ENCODE measurements around the gene PILRA.
"Not testable (repeated sequence)": the region's sequence is repeated elsewhere in the genome, so short reads cannot be mapped to it uniquely, and the experiment has no call there.

PILRA gene

GRCh38 chr7:100358027-100358856 lies 15.0 kb upstream of the PILRA start, which contains the start of gene PILRB:
PILRB (plus strand) TSS chr7:100358117; CDS start chr7:100358303, 186 bp downstream.
- no peak for DNase-seq (ENCODE audit: low read depth)

DNA sequence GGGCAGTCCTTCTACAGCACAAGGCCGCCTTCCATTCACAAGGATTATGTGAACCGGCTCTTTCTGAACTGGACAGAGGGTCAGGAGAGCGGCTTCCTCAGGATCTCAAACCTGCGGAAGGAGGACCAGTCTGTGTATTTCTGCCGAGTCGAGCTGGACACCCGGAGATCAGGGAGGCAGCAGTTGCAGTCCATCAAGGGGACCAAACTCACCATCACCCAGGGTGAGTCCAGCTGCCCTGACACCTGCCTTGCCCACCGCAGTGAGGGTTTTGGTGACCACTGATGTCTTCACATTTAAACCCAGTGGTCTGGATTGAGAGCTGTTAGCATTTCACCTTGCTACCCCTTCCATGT lies 14.5 kb upstream of the PILRA start:
- DNase-seq (ENCODE audit: low read depth), result no peak

GRCh38 chr7:100360135-100360854 lies 13.0 kb upstream of the PILRA start:
- no peak for DNase-seq (ENCODE audit: low read depth)

- DNase-seq (ENCODE audit: low read depth), result no peak
Measured at GRCh38 chr7:100363098-100363497, 10.2 kb upstream of the PILRA start.

DNA sequence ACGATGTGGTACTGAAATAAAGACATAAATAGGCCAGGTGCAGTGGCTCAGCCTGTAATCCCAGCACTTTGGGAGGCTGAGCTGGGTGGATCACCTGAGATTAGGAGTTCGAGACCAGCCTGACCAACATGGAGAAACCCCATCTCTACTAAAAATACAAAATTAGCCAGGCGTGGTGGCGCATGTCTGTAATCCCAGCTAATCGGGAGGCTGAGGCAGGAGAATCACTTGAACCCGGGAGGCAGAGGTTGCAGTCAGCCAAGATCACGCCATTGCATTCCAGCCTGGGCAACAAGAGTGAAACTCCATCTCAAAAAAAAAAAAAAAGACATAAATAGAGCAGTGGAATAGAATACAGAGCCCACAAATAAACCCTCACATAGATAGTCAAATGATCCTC lies 9.5 kb upstream of the PILRA start:
- not testable (repeated sequence) for DNase-seq (ENCODE audit: low read depth)

GRCh38 chr7:100364480-100364879 lies 8.8 kb upstream of the PILRA start:
- no peak for DNase-seq (ENCODE audit: low read depth)

DNA sequence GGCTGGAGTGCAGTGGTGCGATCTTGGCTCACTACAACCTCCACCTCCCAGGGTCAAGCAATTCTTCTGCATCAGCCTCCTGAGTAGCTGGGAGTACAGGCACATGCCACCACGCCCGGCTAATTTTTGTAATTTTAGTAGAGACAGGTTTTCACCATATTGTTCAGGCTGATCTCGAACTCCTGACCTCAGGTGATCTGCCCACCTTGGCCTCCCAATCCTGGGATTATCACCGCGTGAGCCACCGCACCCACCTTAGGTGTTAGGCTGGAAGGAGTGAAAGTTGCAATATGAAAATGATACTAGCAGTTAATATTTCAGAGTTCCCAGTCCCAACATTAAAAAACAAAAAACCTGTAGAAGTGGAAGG lies 7.3 kb upstream of the PILRA start:
- DNase-seq (ENCODE audit: low read depth), result not testable (repeated sequence)

DNA sequence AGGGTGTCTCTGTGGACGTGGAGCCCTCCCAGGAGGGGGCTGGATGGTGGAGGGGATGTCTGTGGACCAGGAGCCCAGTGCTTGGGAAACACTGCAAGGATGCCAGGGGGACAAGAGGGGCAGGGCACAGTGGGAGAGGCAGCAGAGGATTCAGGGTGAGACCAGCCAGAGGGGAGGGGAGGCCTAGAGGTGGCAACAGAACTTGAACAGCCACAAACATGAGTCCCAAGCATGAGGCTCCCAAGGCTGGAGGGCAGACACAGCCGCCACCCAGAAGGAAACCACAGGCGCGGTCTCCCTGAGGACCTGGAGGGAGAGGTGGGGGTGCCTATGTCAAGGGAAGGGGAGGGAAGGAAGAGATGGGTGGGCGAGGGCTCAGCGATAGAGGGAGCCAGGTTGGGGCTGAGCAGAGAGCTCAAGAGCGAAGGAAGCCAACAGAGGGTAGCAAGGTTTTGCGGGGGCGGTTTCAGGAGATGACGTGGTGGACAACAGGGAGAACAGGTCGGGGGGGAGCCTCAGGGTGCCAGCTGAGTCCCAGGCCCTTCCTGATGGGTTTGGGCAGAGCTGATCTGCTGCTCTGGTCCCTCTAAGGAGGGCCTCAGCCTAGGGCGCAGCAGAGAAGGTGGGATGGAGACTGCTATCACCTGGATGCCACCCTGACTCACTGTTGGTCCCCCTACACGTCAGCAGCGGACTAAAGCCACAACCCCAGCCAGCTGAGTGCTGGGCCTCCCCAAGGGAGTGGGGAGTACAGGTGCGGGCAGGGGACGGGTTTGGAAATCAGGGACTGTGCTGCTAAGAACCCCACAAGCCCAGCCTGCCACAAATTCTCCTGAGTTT lies 6.7 kb upstream of the PILRA start:
- peak; percentile 23 for DNase-seq (ENCODE audit: low read depth)

GRCh38 chr7:100367251-100367620 lies 6.1 kb upstream of the PILRA start:
- no peak for DNase-seq (ENCODE audit: low read depth)

DNA sequence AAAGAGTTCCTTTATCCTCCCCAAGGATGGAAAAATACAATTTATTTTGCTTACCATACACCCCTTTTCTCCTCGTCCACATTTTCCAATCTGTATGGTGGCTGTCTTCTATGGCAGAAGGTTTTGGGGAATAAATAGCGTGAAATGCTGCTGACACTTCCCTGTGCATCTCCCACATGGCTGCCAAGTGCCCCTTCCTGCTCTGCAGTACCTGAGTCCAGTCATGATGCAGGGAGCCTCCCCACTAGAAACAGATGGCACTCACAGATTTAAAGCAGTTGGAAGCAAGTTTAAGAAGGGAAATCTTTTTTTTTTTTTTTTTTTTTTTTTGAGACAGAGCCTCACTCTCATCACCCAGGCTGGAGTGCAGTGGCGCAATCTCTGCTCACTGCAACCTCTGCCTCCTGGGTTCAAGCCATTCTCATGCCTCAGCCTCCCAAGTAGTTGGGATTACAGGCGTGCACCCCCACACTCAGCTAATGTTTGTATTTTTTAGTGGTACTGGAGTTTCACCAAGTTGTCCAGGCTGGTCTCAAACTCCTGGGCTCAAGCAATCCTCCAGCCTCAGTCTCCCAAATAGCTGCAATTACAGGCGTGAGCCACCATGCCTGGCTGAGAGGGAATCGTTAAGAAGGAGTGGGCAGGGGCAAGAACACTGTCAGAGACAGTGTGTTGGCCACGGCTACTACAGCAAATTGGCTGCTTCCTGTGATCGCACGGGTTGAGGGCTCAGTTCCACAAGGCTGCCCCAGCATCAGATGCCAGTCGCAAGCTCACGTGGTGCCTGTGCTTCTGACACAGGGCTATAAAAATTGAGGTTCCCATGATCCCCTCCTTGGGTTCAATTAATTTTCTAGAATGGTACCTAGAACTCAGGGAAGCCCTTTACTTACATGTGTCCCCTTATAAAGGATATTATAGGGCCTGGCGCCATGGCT lies 5.3 kb upstream of the PILRA start:
- no peak for DNase-seq (ENCODE audit: low read depth)

- no peak for DNase-seq (ENCODE audit: low read depth)
Measured at GRCh38 chr7:100369105-100369504, 4.2 kb upstream of the PILRA start.

GRCh38 chr7:100370303-100370702 lies 3.0 kb upstream of the PILRA start:
- DNase-seq (ENCODE audit: low read depth), result no peak

DNA sequence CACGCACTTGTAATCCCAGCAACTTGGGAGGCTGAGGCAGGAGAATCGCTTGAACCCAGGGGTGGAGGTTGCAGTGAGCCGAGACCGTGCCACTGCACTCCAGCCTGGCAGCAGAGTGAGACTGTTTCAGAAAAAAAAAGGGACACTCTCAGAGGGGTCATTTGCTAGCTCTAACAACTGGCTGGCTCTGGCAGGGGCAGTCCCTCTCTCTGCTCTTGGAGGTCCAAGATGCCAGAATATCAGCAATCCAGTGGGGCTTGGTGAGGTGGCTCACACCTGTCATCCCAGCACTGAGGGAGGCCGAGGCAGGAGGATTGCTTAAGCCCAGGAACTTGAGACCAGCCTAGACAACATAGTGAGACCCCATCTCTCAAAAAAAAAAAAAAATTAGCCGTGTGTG lies 2.5 kb upstream of the PILRA start:
- DNase-seq (ENCODE audit: low read depth), result no peak

- no peak for DNase-seq (ENCODE audit: low read depth)
Measured at GRCh38 chr7:100371561-100372171, 1.6 kb upstream of the PILRA start.

DNA sequence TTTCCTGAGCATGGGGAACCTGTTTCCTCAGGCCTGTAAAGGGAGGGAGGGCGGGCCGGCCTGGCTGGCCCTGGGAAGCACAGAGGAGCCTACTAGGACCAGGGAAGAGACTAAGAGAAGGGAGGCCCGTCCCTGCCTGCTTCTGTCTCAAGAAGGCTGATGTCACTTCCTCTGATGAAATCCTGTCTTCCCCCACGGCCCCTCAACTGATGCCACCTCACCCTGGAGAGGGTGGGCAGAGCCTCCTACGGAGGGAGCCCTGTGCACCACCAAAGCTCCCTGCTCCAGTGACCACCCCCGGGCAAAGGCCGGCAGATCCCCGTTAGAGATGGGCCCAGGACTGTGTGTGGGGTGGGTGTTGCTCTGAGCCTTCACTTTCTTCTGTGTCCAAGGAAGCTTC lies 1.0 kb upstream of the PILRA start:
- DNase-seq (ENCODE audit: low read depth), result no peak

DNA sequence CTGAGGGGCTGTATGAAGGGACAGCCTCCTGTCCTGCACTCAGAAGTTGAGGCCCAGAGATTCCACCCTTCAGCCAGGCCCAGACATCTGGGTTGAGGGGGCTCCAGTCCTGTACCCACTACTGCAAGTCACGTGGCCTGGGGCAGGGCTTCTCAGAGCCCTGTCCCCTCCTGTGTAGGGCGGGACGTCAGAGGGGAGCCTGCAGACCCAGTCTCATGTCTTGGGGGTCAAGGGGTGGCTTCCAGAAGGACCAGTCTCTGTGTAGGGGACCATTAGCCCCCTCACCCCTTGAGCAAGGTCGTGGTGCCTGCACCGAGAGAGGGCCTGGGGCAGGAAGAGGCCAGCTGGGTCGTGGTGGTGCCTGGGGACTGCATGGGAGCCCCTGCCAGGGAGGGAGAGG lies 593 bp upstream of the PILRA start:
- no peak for DNase-seq (ENCODE audit: low read depth)

GRCh38 chr7:100373870-100374598 lies 747 bp downstream of the PILRA start:
- DNase-seq (ENCODE audit: low read depth), result not testable (repeated sequence)

DNA sequence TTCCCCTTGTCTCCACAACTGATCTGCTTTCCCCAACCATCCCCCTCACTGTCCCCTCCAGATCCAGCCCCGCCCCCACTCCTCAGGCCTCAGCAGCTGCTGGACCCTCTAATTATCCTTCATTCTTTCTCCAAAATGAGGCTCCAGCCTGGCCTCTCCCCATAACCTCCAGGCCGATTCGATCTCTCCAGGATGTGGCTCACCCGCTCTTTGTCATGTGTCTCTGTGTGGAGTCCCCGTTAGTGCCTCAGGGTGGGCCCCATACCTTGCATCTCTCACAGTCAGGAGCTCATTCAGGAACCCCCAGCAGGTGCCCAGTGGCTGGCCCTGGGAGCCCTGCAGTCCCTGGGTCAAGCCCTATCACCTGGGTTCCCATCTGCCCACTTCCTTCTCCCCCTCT lies 1.3 kb downstream of the PILRA start:
- no peak for DNase-seq (ENCODE audit: low read depth)

DNA sequence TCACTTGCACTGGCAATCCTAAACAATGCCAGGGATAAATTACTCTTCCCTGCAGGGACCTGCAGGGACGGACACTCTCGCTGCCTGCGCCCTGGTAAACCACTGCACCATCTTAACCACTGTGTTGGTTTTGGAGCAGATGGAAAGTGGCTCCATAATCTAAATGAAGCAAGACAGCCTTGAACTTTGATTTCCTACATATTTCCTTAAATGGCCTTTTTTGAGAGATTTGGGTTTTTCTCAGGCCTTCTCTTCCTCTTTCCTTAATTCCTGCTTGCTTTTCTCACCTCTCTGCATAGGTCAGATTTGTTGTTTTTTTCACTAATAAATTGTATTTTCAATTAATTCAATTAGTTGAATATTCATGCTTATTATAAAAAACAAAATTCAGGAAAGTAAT lies 2.8 kb downstream of the PILRA start:
- no peak for DNase-seq (ENCODE audit: low read depth)

GRCh38 chr7:100378114-100378755 lies 4.9 kb downstream of the PILRA start:
- no peak for DNase-seq (ENCODE audit: low read depth)

All from activated T-cell treated with anti-CD3 and anti-CD28 coated beads for 48 hours (primary cell).